ENCODE measurements around the gene AQR. TPM values are rescaled to one million over a fixed set of nuclear protein-coding genes. Genes with fewer than 3 reads are reported as not detected.

The AQR gene
- total and polyA plus RNA-seq, 2 donors from 2014 or later = 14.2 to 30.9 TPM

- H3K36me3 ChIP-seq (ENCODE audit: control insufficient read depth in 2 of 3, insufficient read depth in 3 of 3, low read length in 3 of 3) = no peaks in the 10 kb centered on the region
- H3K9ac ChIP-seq (ENCODE audit: low read length in 3 of 3) = no peak overlapping the region
- H3K27ac ChIP-seq (ENCODE audit: low read depth in 2 of 2, low read length in 2 of 2) = no peak overlapping the region
- H3K4me3 ChIP-seq (ENCODE audit: low read length in 3 of 3) = no peak overlapping the region
- H3K4me1 ChIP-seq (ENCODE audit: control insufficient read depth in 2 of 3, insufficient read depth in 2 of 3, low read depth in 1 of 3, low read length in 3 of 3) = no peaks in the 10 kb centered on the region
- no peak for FAIRE-seq
- H3K27me3 ChIP-seq (ENCODE audit: control insufficient read depth, insufficient read depth, low read length) = no peaks in the 10 kb centered on the region
- DNase-seq = no peak
- H3K9me3 ChIP-seq (ENCODE audit: control insufficient read depth in 2 of 3, insufficient read depth in 1 of 3, low read length in 3 of 3) = no peaks in the 10 kb centered on the region
- TF ChIP-seq CTCF (IDR thresholded peaks at IDR 0.05; ENCODE audit: borderline replicate concordance, extremely low read depth, insufficient read depth) = no peak
- intact Hi-C loops (cut with DNase I) = no loop called here
Measured at GRCh38 chr15:34999906-35000305, 30.4 kb upstream of the AQR start.

GRCh38 chr15:34994925-34995324 lies 25.4 kb upstream of the AQR start:
- no peak overlapping the region for H3K27ac ChIP-seq (ENCODE audit: low read depth in 2 of 2, low read length in 2 of 2)
- H3K9ac ChIP-seq (ENCODE audit: low read length in 3 of 3) = no peak overlapping the region
- no peaks in the 10 kb centered on the region for H3K36me3 ChIP-seq (ENCODE audit: control insufficient read depth in 2 of 3, insufficient read depth in 3 of 3, low read length in 3 of 3)
- H3K9me3 ChIP-seq (ENCODE audit: control insufficient read depth in 2 of 3, insufficient read depth in 1 of 3, low read length in 3 of 3) = no peaks in the 10 kb centered on the region
- H3K27me3 ChIP-seq (ENCODE audit: control insufficient read depth, insufficient read depth, low read length) = no peaks in the 10 kb centered on the region
- TF ChIP-seq CTCF (IDR thresholded peaks at IDR 0.05; ENCODE audit: borderline replicate concordance, extremely low read depth, insufficient read depth) = no peak
- intact Hi-C loops (cut with DNase I) = no loop called here
- DNase-seq (no peak), FAIRE-seq (no peak)
- no peaks in the 10 kb centered on the region for H3K4me1 ChIP-seq (ENCODE audit: control insufficient read depth in 2 of 3, insufficient read depth in 2 of 3, low read depth in 1 of 3, low read length in 3 of 3)
- no peak overlapping the region for H3K4me3 ChIP-seq (ENCODE audit: low read length in 3 of 3)

DNA sequence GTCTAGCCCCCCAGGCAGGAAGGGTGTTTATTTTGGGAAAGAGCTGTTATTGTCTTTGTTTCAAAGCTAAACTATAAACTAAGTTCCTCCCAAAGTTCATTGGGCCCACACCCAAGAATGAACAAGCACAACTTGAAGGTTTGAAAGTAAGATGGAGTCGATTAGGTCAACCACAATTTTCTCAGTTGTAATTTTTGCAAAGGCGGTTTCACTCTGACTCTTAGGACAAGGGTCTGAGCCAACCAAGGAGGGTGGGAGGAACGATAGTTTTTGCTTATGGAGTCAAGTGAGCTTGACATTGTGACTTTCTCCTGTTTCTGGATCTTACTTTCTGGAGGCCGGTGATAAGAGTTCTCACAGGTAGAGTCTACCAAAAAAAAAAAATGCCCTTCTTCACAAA lies 24.3 kb upstream of the AQR start:
- H3K27ac ChIP-seq (ENCODE audit: low read depth in 2 of 2, low read length in 2 of 2) = no peak overlapping the region
- no peak for FAIRE-seq
- no peaks in the 10 kb centered on the region for H3K36me3 ChIP-seq (ENCODE audit: control insufficient read depth in 2 of 3, insufficient read depth in 3 of 3, low read length in 3 of 3)
- H3K4me1 ChIP-seq (ENCODE audit: control insufficient read depth in 2 of 3, insufficient read depth in 2 of 3, low read depth in 1 of 3, low read length in 3 of 3) = no peaks in the 10 kb centered on the region
- H3K9ac ChIP-seq (ENCODE audit: low read length in 3 of 3) = no peak overlapping the region
- H3K4me3 ChIP-seq (ENCODE audit: low read length in 3 of 3) = no peak overlapping the region
- no peaks in the 10 kb centered on the region for H3K27me3 ChIP-seq (ENCODE audit: control insufficient read depth, insufficient read depth, low read length)
- no peaks in the 10 kb centered on the region for H3K9me3 ChIP-seq (ENCODE audit: control insufficient read depth in 2 of 3, insufficient read depth in 1 of 3, low read length in 3 of 3)
- TF ChIP-seq CTCF (IDR thresholded peaks at IDR 0.05; ENCODE audit: borderline replicate concordance, extremely low read depth, insufficient read depth) = no peak
- intact Hi-C loops (cut with DNase I) = no loop called here
- DNase-seq = no peak

GRCh38 chr15:34993412-34993811 lies 23.9 kb upstream of the AQR start:
- H3K9ac ChIP-seq (ENCODE audit: low read length in 3 of 3) = no peak overlapping the region
- H3K4me1 ChIP-seq (ENCODE audit: control insufficient read depth in 2 of 3, insufficient read depth in 2 of 3, low read depth in 1 of 3, low read length in 3 of 3) = no peaks in the 10 kb centered on the region
- DNase-seq = no peak
- no peak overlapping the region for H3K27ac ChIP-seq (ENCODE audit: low read depth in 2 of 2, low read length in 2 of 2)
- H3K4me3 ChIP-seq (ENCODE audit: low read length in 3 of 3) = no peak overlapping the region
- FAIRE-seq = no peak
- no peaks in the 10 kb centered on the region for H3K9me3 ChIP-seq (ENCODE audit: control insufficient read depth in 2 of 3, insufficient read depth in 1 of 3, low read length in 3 of 3)
- intact Hi-C loops (cut with DNase I) = no loop called here
- no peaks in the 10 kb centered on the region for H3K36me3 ChIP-seq (ENCODE audit: control insufficient read depth in 2 of 3, insufficient read depth in 3 of 3, low read length in 3 of 3)
- H3K27me3 ChIP-seq (ENCODE audit: control insufficient read depth, insufficient read depth, low read length) = no peaks in the 10 kb centered on the region
- no peak for TF ChIP-seq CTCF (IDR thresholded peaks at IDR 0.05; ENCODE audit: borderline replicate concordance, extremely low read depth, insufficient read depth)

All from kidney (tissue), 14 donors.